ENCODE measurements around the gene FBXO47. TPM values are rescaled to one million over a fixed set of nuclear protein-coding genes. Genes with fewer than 3 reads are reported as not detected.
"Not testable (repeated sequence)": the region's sequence is repeated elsewhere in the genome, so short reads cannot be mapped to it uniquely, and the experiment has no call there.

Gene FBXO47
- total RNA-seq, 1 donor from 2014 or later = not detected

DNA sequence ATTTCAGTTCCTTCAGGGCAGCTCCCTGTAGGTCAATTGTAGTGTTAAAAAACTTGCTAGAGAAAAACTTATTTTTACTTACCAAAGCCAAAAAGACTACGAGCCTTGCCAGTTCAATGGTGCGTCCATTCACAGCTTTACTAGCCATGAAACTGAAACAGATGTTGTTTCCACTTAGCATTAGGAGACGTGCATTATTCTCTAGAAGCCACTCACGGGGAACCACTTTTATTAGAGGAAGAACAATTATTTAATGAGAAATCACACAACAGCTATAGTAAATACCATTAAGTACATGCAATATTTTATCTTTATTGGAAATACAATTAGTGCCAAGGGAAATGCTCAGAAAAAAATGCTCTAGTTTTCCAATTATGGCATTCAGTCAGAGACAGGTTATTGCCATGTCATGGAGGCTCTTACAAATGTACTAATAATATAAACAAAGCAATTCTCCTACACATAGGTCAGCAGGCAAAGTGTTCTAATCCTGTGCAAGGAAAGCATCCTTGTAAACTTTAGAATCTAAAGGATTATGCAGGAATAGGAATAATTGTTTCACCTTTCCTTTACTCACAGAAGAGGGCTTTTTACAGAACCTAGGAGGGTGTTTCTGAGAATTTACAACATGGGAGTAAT is 24.4 kb downstream of the FBXO47 start:
- Histone ChIP-seq H3K27ac (no peak overlapping the region), H3K9me3 (no peaks in the 10 kb centered on the region), H3K4me1 (no peaks in the 10 kb centered on the region), H3K4me3 (no peak overlapping the region), H3K27me3 (no peaks in the 10 kb centered on the region), H3K36me3 (no peaks in the 10 kb centered on the region)
- intact Hi-C loops (cut with DNase I) = no loop called here
- DNase-seq (ENCODE audit: extremely low spot score in 2 of 2) = no peak
- TF ChIP-seq POLR2A (IDR thresholded peaks at IDR 0.05) = no peak
- TF ChIP-seq, protein P1, sequence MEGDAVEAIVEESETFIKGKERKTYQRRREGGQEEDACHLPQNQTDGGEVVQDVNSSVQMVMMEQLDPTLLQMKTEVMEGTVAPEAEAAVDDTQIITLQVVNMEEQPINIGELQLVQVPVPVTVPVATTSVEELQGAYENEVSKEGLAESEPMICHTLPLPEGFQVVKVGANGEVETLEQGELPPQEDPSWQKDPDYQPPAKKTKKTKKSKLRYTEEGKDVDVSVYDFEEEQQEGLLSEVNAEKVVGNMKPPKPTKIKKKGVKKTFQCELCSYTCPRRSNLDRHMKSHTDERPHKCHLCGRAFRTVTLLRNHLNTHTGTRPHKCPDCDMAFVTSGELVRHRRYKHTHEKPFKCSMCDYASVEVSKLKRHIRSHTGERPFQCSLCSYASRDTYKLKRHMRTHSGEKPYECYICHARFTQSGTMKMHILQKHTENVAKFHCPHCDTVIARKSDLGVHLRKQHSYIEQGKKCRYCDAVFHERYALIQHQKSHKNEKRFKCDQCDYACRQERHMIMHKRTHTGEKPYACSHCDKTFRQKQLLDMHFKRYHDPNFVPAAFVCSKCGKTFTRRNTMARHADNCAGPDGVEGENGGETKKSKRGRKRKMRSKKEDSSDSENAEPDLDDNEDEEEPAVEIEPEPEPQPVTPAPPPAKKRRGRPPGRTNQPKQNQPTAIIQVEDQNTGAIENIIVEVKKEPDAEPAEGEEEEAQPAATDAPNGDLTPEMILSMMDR (IDR thresholded peaks at IDR 0.05) = no peak
- no peak for TF ChIP-seq POLR2AphosphoS5 (IDR thresholded peaks at IDR 0.05; ENCODE audit: insufficient read depth in 1 of 2, low read depth in 1 of 2)

DNA sequence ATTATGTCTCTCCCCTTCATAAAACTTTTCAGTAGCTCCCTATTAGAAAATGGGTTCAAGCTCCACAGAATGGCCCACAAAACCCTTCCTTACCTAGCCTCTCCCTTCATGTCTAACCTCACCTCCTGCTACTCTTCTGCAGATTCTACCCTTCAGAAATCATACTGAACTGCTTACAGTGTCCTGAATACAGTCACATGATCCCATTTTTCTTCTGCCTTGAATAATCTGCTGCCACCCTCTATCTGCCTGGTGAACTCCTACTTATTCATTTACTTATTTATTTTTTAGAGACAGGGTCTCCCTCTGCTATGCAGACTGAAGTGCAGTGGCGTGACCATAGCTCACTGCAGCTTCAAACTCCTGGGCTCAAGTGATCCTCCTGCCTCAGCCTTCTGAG is 26.8 kb downstream of the FBXO47 start:
- H3K4me1 ChIP-seq = no peaks in the 10 kb centered on the region
- TF ChIP-seq POLR2AphosphoS5 (IDR thresholded peaks at IDR 0.05; ENCODE audit: insufficient read depth in 1 of 2, low read depth in 1 of 2) = no peak
- TF ChIP-seq, protein P1 (IDR thresholded peaks at IDR 0.05) = no peak
- TF ChIP-seq POLR2A (IDR thresholded peaks at IDR 0.05) = no peak
- H3K9me3 ChIP-seq = no peaks in the 10 kb centered on the region
- no peak for DNase-seq (ENCODE audit: extremely low spot score in 2 of 2)
- H3K36me3 ChIP-seq = no peaks in the 10 kb centered on the region
- H3K4me3 ChIP-seq = no peak overlapping the region
- H3K27me3 ChIP-seq = no peaks in the 10 kb centered on the region
- H3K27ac ChIP-seq = no peak overlapping the region
- intact Hi-C loops (cut with DNase I) = no loop called here

DNA sequence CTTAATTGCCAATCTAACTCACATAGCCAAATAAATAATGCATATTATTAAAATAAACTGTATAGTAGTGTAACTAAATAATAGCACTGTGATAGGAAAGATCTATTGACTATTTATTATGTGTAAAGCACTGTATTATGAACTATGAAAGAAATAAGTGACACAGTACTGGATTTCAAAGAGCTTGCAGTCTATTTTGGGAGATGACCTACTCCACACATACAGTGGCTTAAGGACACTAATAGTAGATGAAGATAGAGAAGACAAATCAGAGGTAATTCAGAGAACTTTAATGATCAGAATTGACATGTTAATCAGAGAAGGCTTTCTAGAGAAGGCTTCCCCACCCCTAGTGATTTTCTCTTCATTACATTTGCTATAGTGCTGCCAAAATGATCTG is 27.2 kb downstream of the FBXO47 start:
- H3K4me1 ChIP-seq = no peaks in the 10 kb centered on the region
- intact Hi-C loops (cut with DNase I) = no loop called here
- H3K36me3 ChIP-seq = no peaks in the 10 kb centered on the region
- no peaks in the 10 kb centered on the region for H3K9me3 ChIP-seq
- no peak for DNase-seq (ENCODE audit: extremely low spot score in 2 of 2)
- TF ChIP-seq, protein P1 (IDR thresholded peaks at IDR 0.05) = no peak
- TF ChIP-seq POLR2A (IDR thresholded peaks at IDR 0.05) = no peak
- no peak overlapping the region for H3K4me3 ChIP-seq
- no peak overlapping the region for H3K27ac ChIP-seq
- H3K27me3 ChIP-seq = no peaks in the 10 kb centered on the region

DNA sequence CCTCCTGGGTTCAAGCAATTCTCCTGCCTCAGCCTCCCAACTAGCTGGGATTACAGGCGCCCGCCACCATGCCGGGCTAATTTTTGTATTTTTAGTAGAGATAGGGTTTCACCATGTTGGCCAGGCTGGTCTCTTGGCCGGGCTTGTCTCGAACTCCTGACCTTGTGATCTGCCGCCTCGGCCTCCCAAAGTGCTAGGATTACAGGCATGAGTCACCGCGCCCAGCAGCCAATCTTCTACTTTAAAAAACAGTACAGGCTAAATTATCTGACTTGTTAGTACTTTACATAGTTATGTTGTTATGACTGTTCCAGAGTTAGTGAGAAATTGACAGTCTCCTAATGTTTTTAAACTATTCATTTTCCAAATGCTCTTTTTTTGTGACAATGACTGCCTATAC is 33.2 kb downstream of the FBXO47 start:
- H3K27ac ChIP-seq; H3K27me3 ChIP-seq; H3K4me3 ChIP-seq; DNase-seq (ENCODE audit: extremely low spot score in 2 of 2); H3K36me3 ChIP-seq; H3K9me3 ChIP-seq; intact Hi-C loops (cut with DNase I); H3K4me1 ChIP-seq: not testable (repeated sequence)

DNA sequence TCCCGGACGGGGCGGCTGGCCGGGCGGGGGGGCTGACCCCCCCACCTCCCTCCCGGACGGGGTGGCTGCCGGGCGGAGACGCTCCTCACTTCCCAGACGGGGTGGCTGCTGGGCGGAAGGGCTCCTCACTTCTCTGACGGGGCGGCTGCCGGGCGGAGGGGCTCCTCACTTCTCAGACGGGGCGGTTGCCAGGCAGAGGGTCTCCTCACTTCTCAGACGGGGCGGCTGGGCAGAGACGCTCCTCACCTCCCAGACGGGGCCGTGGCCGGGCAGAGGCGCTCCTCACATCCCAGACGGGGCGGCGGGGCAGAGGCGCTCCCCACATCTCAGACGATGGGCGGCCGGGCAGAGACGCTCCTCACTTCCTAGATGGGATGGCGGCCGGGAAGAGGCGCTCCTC is 36.4 kb downstream of the FBXO47 start:
- H3K27ac ChIP-seq; intact Hi-C loops (cut with DNase I); H3K27me3 ChIP-seq; DNase-seq (ENCODE audit: extremely low spot score in 2 of 2); H3K4me1 ChIP-seq; H3K4me3 ChIP-seq; H3K9me3 ChIP-seq; H3K36me3 ChIP-seq: not testable (repeated sequence)

DNA sequence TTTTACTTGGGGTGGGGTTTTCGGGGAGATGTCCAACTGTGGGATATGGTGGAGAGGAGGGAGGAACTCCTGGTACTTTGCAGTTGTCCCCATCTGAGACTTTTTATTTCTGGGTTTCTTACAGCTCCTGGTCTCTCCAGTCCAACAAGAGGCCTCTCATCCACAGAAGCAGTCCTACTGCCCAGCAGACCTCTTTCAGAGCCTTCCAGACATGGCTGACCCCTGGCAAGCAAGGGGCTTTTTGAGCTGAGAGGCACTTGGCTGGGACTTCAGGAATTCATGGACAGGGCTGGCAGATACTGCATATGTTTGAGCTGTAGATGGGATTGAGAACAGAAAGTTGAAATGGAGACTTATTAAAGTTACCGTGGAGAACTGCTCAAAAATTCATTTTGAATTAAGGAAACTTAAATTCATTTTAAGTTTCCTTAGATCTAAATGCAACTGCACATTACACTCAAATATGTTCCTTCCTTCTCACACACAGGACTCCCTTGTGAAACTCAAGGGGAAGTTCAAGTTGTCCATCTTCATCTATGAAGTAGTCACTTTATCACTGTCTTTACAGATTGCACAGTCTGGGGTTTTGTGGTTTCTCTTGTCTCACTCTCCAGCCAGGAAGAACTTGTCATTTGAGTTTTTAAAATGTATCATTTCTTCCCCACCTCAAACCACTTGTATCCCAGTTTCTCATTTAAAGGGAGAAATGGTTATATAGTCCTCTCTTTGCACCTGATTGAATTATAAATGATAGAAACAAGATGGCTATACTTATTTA is 40.7 kb downstream of the FBXO47 start:
- Histone ChIP-seq H3K4me1 (peaks cover 24% of the 10 kb centered on the region), H3K27ac (peak overlapping the region; percentile 75)

More for the DNA sequence above, 40.7 kb downstream of the FBXO47 start:
- H3K9me3 ChIP-seq = no peaks in the 10 kb centered on the region
- no peak overlapping the region for H3K4me3 ChIP-seq
- no peak for DNase-seq (ENCODE audit: extremely low spot score in 2 of 2)
- intact Hi-C loops (cut with DNase I) = loop anchor here (10.0 kb wide), 1 partner anchor 52 kb away; the partner anchor contains the start of gene LASP1
- H3K36me3 ChIP-seq = no peaks in the 10 kb centered on the region
- TF ChIP-seq, protein P1 (IDR thresholded peaks at IDR 0.05) = no peak
- TF ChIP-seq POLR2AphosphoS5 (IDR thresholded peaks at IDR 0.05; ENCODE audit: insufficient read depth in 1 of 2, low read depth in 1 of 2) (no peak), POLR2A (IDR thresholded peaks at IDR 0.05) (no peak)
- no peaks in the 10 kb centered on the region for H3K27me3 ChIP-seq
